Measurements from ENCODE around the gene RALGAPA2. TPM values are rescaled to one million over a fixed set of nuclear protein-coding genes. Genes with fewer than 3 reads are reported as not detected.

The RALGAPA2 gene
- total RNA-seq, 2 experiments from 2014 or later, result 15.9 to 16.6 TPM

DNA sequence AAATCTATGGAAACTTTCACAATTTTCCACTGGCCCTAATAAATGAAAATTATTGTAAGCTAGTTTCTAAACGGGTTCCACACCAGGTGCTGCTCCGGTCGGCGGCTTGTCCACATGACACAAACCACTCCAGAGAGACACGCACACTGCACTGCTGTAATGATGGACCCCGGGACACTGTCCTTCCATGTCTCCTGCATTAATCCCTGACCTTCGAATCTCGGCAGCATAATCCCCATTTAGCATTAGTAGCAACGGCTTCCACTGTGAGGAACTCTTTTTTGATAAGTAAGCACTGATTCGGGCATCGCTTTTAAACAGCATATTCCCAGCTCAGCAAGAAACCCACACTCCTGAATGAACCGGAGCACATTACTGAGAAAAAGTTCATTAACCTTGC, 301.0 kb downstream of the RALGAPA2 start:
- Mint-ChIP-seq H3K4me3 (peak overlapping the region; percentile 48), H3K27ac (peak overlapping the region; percentile 89), H3K27me3 (no peaks in the 10 kb centered on the region), H3K36me3 (peaks cover 14% of the 10 kb centered on the region), H3K4me1 (ENCODE audit: low read depth) (peaks cover 55% of the 10 kb centered on the region), H3K9me3 (no peaks in the 10 kb centered on the region)
- intact Hi-C loops (cut with micrococcal nuclease), result no loop called here
- CTCF ChIA-PET, result interaction anchor here (1.0 to 1.5 kb wide), 2 partner anchors 42 to 80 kb away, joined by 3 to 4 read pairs; no protein-coding TSS in a partner anchor
- POLR2A ChIA-PET, result interaction anchor here (1.0 to 1.6 kb wide), 3 partner anchors 41 to 86 kb away, joined by 3 to 7 read pairs (median 4); no protein-coding TSS in a partner anchor
- no peak for DNase-seq

DNA sequence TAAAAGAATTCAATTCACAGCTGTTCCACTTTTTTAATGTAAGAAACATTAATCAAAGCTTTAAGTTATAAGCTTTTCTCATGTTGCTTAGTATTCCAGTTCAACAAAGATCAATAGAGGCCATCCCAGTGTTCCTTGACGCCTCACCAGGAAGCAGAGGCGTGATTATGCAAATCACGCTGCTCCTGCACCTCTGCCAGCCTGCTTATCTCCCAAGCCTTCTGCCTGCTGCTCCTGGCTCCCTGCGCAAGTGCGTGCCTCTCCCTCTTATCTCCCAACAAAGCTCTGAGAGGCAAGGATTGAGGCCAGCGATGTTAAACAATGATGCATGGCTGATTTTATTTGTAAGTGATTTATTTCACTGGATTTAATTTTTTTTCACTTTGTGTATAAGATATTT, 301.8 kb downstream of the RALGAPA2 start:
- DNase-seq, result no peak
- Mint-ChIP-seq H3K9me3 (no peaks in the 10 kb centered on the region), H3K36me3 (peaks cover 14% of the 10 kb centered on the region), H3K27me3 (no peaks in the 10 kb centered on the region), H3K4me3 (peak overlapping the region; percentile 58), H3K27ac (peak overlapping the region; percentile 89), H3K4me1 (ENCODE audit: low read depth) (peaks cover 48% of the 10 kb centered on the region)
- intact Hi-C loops (cut with micrococcal nuclease), result no loop called here
- ChIA-PET POLR2A (no interaction called here), CTCF (no interaction called here)

DNA sequence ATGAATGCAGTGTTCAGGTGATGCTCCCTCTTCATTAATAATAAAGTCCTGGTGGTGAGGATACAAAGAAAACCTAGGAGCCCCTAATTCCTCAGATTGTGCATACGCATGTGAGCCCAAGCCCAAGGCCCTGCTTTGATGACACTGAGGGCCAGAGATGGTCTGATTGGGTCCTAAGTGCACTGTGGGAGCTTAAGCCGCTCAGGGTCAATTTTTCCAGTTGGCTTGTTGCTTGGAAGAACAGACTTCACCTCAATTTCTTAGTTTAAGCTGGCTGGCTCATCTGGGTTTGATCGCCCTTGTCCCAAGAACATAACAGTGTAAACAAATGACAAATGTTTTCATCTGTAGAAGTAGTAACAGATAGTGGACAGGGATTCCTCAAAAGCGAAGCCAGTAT, 303.1 kb downstream of the RALGAPA2 start:
- H3K4me3 Mint-ChIP-seq, result no peak overlapping the region
- no peak for DNase-seq
- no peak overlapping the region for H3K27ac Mint-ChIP-seq
- ChIA-PET CTCF (no interaction called here), POLR2A (interaction anchor here (1.1 kb wide), 1 partner anchor 43 kb away, joined by 4 read pairs; no protein-coding TSS in a partner anchor)
- H3K27me3 Mint-ChIP-seq, result no peaks in the 10 kb centered on the region
- peaks cover 36% of the 10 kb centered on the region for H3K4me1 Mint-ChIP-seq (ENCODE audit: low read depth)
- H3K9me3 Mint-ChIP-seq, result no peaks in the 10 kb centered on the region
- H3K36me3 Mint-ChIP-seq, result peaks cover 14% of the 10 kb centered on the region
- intact Hi-C loops (cut with micrococcal nuclease), result loop anchor here (2.0 kb wide), 1 partner anchor 49 kb away; no protein-coding TSS in a partner anchor

DNA sequence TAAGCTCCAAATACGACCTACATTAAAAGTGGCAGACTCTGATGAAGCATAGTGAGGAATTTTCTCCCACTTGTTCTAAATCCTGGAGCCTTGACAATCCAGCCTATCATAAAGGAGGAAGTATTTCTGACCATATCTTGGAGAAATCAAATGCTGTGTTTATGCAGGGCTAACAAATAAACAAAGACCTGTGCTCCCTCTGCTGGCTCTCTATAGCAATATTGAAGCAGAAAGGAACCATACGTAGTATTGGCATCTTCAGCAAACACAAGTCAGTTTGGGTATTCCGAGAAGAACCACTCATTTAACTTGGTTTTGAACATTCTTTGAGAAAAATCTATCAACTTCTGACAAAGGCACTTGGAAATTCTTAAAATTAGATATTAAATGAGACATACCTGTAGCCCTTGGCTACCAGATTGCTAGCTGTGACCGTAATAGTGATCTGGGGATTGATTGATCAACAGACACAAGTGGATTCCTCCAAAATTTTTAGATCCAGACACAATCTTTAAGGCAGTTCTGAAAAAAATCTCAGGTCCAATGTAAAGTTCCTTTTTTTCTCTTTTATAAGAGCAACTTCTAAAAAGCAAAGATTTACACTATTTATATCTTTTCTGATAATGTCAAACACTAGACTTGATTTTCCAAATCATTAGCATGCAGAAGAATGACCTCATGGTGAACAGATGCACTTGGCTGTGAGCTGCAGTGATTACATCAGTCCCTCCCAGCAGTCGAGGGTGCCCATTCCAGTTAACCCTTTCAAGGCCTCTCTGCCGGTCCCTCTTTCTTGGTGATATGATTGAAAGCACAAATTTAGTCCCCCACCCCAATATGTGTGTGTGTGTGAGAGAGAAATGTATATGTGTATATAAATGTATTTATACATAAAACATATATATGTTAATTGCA, 304.3 kb downstream of the RALGAPA2 start:
- intact Hi-C loops (cut with micrococcal nuclease), result loop anchor here (2.0 kb wide), 1 partner anchor 47 kb away; no protein-coding TSS in a partner anchor
- CTCF ChIA-PET, result interaction anchor here (1.5 kb wide), 1 partner anchor 11 kb away, joined by 3 read pairs; no protein-coding TSS in a partner anchor
- H3K27me3 Mint-ChIP-seq, result no peaks in the 10 kb centered on the region

DNA sequence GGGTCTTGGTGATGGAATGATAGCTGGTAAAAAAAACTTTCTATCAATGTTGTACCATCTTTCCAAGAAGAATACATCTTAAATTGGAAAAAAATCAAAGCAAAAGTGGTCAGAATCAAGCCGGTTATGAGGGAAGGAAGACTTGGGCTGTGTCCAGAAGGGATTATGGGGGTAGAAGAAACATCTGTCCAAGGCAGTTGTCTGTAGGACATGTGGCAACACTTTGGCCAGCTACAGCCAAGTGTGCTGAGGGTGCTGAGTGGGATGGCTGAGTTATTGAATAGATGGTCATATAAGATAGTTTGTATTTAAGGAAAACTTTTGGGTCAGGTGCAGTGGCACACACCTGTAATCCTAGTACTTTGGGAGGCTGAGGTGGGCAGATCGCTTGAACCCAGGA, 306.1 kb downstream of the RALGAPA2 start:
- Mint-ChIP-seq H3K9me3 (no peaks in the 10 kb centered on the region), H3K36me3 (peaks cover 6% of the 10 kb centered on the region), H3K27me3 (no peaks in the 10 kb centered on the region), H3K4me3 (no peak overlapping the region), H3K4me1 (ENCODE audit: low read depth) (peaks cover 7% of the 10 kb centered on the region), H3K27ac (no peak overlapping the region)
- ChIA-PET POLR2A (no interaction called here), CTCF (no interaction called here)
- DNase-seq, result no peak
- intact Hi-C loops (cut with micrococcal nuclease), result no loop called here

More for the DNA sequence above, 304.3 kb downstream of the RALGAPA2 start:
- peaks cover 14% of the 10 kb centered on the region for H3K36me3 Mint-ChIP-seq
- H3K27ac Mint-ChIP-seq, result no peak overlapping the region
- no peak for DNase-seq
- no peak overlapping the region for H3K4me3 Mint-ChIP-seq
- POLR2A ChIA-PET, result interaction anchor here (1.1 kb wide), 1 partner anchor 44 kb away, joined by 4 read pairs; no protein-coding TSS in a partner anchor
- no peaks in the 10 kb centered on the region for H3K9me3 Mint-ChIP-seq
- peaks cover 25% of the 10 kb centered on the region for H3K4me1 Mint-ChIP-seq (ENCODE audit: low read depth)

DNA sequence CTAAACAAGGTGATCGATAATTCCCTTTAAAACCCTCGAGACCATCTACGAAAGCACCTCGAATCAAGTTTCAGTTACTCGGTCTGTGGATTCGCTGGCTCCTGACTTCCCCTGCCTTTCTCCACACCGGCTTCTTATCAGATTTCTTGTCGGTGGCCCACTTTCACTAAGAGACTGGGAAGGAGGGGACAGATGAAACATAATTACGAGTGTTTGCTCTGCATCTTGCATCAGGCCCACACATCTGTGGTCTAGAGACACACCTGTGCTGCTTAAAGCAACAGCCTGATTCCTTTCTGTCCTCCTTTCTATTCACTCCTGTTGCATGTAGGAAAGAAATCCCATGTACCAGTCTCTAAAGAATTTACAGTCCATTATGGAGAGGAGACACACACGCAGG, 306.8 kb downstream of the RALGAPA2 start:
- Mint-ChIP-seq H3K9me3 (no peaks in the 10 kb centered on the region), H3K27ac (no peak overlapping the region), H3K4me3 (no peak overlapping the region), H3K27me3 (no peaks in the 10 kb centered on the region), H3K36me3 (peaks cover 2% of the 10 kb centered on the region), H3K4me1 (ENCODE audit: low read depth) (peaks cover 3% of the 10 kb centered on the region)
- ChIA-PET POLR2A (no interaction called here), CTCF (no interaction called here)
- DNase-seq, result no peak
- intact Hi-C loops (cut with micrococcal nuclease), result no loop called here

DNA sequence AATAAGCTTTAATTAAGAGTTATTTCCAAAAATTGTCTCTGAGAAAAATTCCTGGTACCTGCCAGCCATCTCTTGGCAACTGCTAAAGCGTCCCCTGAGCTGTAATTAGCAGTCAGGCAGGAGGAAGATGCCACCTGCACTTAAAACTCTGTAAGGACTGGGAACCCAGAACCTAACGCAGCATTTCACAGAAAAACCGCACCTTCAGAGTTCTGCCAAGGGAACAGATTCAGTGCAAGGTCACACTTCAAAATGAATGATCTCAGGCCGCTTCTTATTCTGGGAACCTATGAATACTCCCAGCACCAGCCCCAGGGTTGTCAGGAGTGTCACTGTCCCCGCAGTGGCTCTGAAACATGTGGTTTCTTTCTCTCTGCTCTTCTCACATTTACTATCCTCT, 307.8 kb downstream of the RALGAPA2 start:
- no peaks in the 10 kb centered on the region for H3K9me3 Mint-ChIP-seq
- H3K27me3 Mint-ChIP-seq, result no peaks in the 10 kb centered on the region
- no peaks in the 10 kb centered on the region for H3K4me1 Mint-ChIP-seq (ENCODE audit: low read depth)
- H3K36me3 Mint-ChIP-seq, result no peaks in the 10 kb centered on the region
- H3K4me3 Mint-ChIP-seq, result no peak overlapping the region
- intact Hi-C loops (cut with micrococcal nuclease), result no loop called here
- no peak overlapping the region for H3K27ac Mint-ChIP-seq
- ChIA-PET CTCF (no interaction called here), POLR2A (no interaction called here)
- DNase-seq, result no peak

DNA sequence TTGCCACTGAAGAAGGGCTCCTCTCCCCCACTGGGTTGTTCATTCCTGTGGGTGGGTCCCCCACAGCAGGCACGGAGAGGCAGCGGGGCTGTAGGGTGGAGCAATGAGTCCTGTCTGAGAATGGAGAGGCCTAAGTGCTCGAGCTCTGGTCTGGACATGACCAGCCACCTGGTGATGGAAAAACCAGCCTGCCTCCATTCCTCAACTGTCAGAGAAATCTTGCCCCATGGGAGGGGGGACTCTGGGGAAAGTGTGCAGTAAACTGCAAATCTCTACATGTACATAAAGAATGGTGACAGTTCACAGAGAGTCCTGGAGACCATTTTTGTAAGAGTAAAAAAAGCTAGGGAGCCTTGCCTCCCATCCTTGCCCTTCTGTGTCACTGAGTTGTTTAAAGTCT, 310.5 kb downstream of the RALGAPA2 start:
- Mint-ChIP-seq H3K4me3 (no peak overlapping the region), H3K9me3 (no peaks in the 10 kb centered on the region), H3K27ac (no peak overlapping the region), H3K36me3 (no peaks in the 10 kb centered on the region), H3K27me3 (no peaks in the 10 kb centered on the region), H3K4me1 (ENCODE audit: low read depth) (no peaks in the 10 kb centered on the region)
- DNase-seq, result no peak
- POLR2A ChIA-PET, result interaction anchor here (0.5 kb wide), 1 partner anchor 84 kb away, joined by 4 read pairs; no protein-coding TSS in a partner anchor
- intact Hi-C loops (cut with micrococcal nuclease), result no loop called here
- CTCF ChIA-PET, result no interaction called here

DNA sequence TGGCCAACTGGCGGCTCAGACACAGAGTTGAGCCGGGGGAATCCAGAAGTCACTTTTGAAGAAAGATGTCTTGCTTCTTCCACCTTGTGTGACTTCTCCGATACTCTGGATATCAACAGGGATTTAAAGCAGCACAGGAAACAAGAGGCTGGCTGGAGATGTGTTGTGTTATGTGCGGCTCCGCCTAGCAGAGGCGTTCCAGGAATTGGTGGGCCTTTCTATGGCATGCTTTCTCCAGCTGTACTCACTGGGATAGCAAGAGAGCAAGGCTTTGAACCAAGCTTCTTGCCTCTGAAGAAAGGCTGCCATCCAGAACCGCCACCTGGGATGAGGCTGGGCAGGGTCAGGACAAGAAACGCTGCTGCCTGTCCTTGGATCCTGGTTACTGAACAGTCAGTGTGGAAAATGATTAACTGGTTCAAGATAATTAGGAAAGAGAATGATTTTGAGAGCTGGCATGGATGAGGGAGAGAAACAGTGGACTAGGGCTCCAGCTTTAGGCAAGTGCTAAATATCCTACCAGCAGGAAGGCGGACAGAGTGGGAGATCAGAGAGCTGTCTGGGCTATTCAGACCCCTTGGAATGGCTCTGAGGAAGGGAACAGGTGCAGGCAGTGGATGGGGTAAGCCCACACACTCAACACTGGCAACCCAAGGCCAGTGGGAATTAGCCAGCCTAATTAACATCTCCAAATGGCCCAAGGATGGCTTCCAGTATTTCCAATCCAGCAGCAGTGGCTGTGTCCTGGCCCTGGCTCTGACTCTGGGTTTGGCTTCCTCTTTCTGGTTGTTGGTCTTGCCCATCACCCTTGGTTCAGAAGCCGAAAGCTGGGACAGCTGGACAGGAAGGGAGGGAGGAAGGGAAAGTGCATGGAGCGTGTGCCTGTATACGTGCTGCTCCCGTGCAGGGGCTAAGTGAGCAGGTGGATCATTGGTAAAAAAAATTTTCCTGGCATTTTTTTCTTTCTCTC, 312.6 kb downstream of the RALGAPA2 start:
- Mint-ChIP-seq H3K4me1 (ENCODE audit: low read depth) (no peaks in the 10 kb centered on the region), H3K4me3 (no peak overlapping the region), H3K36me3 (no peaks in the 10 kb centered on the region), H3K27me3 (no peaks in the 10 kb centered on the region), H3K9me3 (no peaks in the 10 kb centered on the region), H3K27ac (no peak overlapping the region)
- POLR2A ChIA-PET, result no interaction called here
- intact Hi-C loops (cut with micrococcal nuclease), result no loop called here
- CTCF ChIA-PET, result no interaction called here
- DNase-seq, result no peak

DNA sequence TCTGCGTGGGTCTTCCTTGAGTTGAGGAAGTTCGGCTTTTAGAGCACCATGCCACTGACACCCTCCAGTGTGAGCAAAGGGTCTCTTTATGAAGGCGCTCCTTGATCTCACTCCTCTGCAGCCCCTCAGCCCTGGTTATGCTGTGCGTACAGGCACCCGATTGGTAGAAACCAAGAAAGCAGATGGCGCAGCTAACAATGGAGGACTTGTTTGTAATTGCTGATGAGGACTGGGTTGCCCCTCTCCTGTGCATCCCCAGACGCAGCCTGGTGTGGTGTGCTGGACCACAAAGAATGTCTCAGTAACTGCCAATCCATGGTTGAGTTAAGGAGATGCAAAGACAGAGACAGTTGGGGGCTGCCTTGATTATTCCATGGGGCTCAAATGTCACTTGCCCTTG, 314.3 kb downstream of the RALGAPA2 start:
- POLR2A ChIA-PET, result no interaction called here
- no peak overlapping the region for H3K27ac Mint-ChIP-seq
- intact Hi-C loops (cut with micrococcal nuclease), result no loop called here
- H3K4me1 Mint-ChIP-seq (ENCODE audit: low read depth), result no peaks in the 10 kb centered on the region
- no peaks in the 10 kb centered on the region for H3K27me3 Mint-ChIP-seq
- no peak overlapping the region for H3K4me3 Mint-ChIP-seq
- no peaks in the 10 kb centered on the region for H3K9me3 Mint-ChIP-seq
- CTCF ChIA-PET, result no interaction called here
- no peaks in the 10 kb centered on the region for H3K36me3 Mint-ChIP-seq
- no peak for DNase-seq

DNA sequence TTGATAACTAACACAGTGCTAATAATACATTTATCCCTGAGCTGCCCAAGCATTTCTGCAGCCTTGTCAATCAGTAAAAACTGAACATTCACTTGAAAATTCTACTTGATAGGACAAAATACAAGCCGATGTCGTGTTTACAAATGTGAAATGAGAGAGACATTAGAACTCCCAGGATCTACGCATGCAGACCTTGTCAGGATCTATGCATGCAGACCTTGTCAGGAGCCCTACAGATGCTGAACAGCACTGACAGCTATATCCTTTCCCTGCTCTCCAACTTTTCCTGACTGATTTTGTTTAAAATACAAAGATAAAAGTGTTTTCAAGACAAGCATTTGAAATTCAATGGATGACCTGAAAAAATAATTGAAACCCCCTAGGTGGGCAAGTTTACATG, 315.6 kb downstream of the RALGAPA2 start:
- CTCF ChIA-PET, result interaction anchor here (1.0 kb wide), 1 partner anchor 10 kb away, joined by 3 read pairs; no protein-coding TSS in a partner anchor
- no peak overlapping the region for H3K4me3 Mint-ChIP-seq
- POLR2A ChIA-PET, result no interaction called here
- no peaks in the 10 kb centered on the region for H3K27me3 Mint-ChIP-seq
- no peaks in the 10 kb centered on the region for H3K4me1 Mint-ChIP-seq (ENCODE audit: low read depth)
- intact Hi-C loops (cut with micrococcal nuclease), result no loop called here
- H3K27ac Mint-ChIP-seq, result no peak overlapping the region
- no peak for DNase-seq
- H3K36me3 Mint-ChIP-seq, result peaks cover 3% of the 10 kb centered on the region
- no peaks in the 10 kb centered on the region for H3K9me3 Mint-ChIP-seq
